Epithelial cell of esophagus (primary cell): Measurements from ENCODE around the gene FCHSD2.

Experiments used
- DNase-seq: peaks from one replicate; pipeline ENCODE4 v3.0.0; 2010; ENCODE audit warnings: low read depth
- H3K4me3 ChIP-seq: 2 replicates; pipeline ENCODE4 v1.5.1; 2011; ENCODE audit warnings: mild to moderate bottlenecking, low read length, control low read depth
- CTCF ChIP-seq: IDR thresholded peaks from 2 replicates; pipeline ENCODE4 v1.5.1; 2011; ENCODE audit warnings: low read depth, mild to moderate bottlenecking, low read length, control low read depth, inconsistent platforms; ENCODE audit not compliant: insufficient read depth; ENCODE audit errors: missing control alignments

The FCHSD2 gene

GRCh38 chr11:72935700-72936099 is 206.4 kb downstream of the FCHSD2 start:
- no peak overlapping the region for H3K4me3 ChIP-seq
- DNase-seq: no peak
- no peak for TF ChIP-seq CTCF

GRCh38 chr11:72932132-72932570 is 210.0 kb downstream of the FCHSD2 start:
- no peak overlapping the region for H3K4me3 ChIP-seq
- no peak for DNase-seq
- TF ChIP-seq CTCF: no peak

GRCh38 chr11:72930008-72930407 is 212.1 kb downstream of the FCHSD2 start:
- H3K4me3 ChIP-seq: no peak overlapping the region
- peak; percentile 16 for DNase-seq
- TF ChIP-seq CTCF: no peak

- DNase-seq: no peak
- no peak overlapping the region for H3K4me3 ChIP-seq
- no peak for TF ChIP-seq CTCF
Measured at GRCh38 chr11:72929256-72929655, 212.9 kb downstream of the FCHSD2 start.

GRCh38 chr11:72927380-72927779 is 214.7 kb downstream of the FCHSD2 start:
- DNase-seq: no peak
- TF ChIP-seq CTCF: no peak
- H3K4me3 ChIP-seq: no peak overlapping the region

GRCh38 chr11:72926076-72926475 is 216.0 kb downstream of the FCHSD2 start:
- TF ChIP-seq CTCF: no peak
- DNase-seq: no peak
- H3K4me3 ChIP-seq: no peak overlapping the region

GRCh38 chr11:72925656-72926055 is 216.5 kb downstream of the FCHSD2 start:
- H3K4me3 ChIP-seq: no peak overlapping the region
- no peak for TF ChIP-seq CTCF
- no peak for DNase-seq
